ENCODE results near the gene SRRM2.

SRRM2 gene

DNA sequence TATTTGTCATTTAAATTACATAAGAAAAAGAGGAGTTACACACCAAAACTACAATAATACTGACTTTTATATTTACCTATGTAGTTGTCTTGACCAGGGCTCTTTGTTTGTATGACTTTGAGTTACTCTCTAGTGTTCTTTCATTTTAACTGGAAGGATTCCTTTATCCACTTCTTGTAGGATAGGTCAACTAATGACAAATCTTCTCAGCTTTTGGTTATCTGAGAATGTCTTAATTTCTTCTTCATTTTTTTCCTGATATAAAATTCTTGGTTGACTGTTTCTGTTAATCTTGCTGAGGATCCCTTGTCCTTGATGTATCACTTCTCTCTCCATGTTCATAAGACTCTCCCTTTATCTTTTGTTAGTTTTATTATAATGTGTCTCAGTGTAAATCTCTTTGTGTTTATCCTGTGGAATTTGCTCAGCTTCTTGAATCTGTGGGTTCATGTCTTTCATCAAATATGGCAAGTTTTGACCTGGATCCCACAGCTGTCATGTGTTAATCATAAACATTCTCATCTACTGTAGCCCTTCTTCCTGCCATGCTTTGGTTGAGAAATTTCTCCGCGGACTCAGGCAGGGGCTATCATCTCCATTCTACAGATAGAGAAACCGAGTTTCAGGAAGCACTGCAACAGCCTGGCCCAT, 51.2 kb downstream of the SRRM2 start:
- TF ChIP-seq, protein P1, sequence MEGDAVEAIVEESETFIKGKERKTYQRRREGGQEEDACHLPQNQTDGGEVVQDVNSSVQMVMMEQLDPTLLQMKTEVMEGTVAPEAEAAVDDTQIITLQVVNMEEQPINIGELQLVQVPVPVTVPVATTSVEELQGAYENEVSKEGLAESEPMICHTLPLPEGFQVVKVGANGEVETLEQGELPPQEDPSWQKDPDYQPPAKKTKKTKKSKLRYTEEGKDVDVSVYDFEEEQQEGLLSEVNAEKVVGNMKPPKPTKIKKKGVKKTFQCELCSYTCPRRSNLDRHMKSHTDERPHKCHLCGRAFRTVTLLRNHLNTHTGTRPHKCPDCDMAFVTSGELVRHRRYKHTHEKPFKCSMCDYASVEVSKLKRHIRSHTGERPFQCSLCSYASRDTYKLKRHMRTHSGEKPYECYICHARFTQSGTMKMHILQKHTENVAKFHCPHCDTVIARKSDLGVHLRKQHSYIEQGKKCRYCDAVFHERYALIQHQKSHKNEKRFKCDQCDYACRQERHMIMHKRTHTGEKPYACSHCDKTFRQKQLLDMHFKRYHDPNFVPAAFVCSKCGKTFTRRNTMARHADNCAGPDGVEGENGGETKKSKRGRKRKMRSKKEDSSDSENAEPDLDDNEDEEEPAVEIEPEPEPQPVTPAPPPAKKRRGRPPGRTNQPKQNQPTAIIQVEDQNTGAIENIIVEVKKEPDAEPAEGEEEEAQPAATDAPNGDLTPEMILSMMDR (conservative IDR thresholded peaks at IDR 0.05; ENCODE audit: low read length): no peak
- DNase-seq (ENCODE audit: low read depth): no peak
- no peak overlapping the region for H3K4me3 ChIP-seq (ENCODE audit: low read length)

DNA sequence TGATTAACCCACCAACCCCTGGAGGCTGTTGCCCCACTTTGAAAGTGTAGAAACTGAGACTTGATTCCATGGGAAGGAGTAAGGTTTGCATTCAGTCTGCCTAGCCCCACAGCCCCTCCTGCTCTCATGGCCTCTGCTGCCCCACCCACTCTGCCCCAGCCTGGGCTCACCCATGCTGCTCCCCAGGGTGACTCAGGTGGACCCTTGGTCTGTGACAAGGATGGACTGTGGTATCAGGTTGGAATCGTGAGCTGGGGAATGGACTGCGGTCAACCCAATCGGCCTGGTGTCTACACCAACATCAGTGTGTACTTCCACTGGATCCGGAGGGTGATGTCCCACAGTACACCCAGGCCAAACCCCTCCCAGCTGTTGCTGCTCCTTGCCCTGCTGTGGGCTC, 52.3 kb downstream of the SRRM2 start:
- TF ChIP-seq, protein P1 (conservative IDR thresholded peaks at IDR 0.05; ENCODE audit: low read length): no peak
- DNase-seq (ENCODE audit: low read depth): no peak
- no peak overlapping the region for H3K4me3 ChIP-seq (ENCODE audit: low read length)

DNA sequence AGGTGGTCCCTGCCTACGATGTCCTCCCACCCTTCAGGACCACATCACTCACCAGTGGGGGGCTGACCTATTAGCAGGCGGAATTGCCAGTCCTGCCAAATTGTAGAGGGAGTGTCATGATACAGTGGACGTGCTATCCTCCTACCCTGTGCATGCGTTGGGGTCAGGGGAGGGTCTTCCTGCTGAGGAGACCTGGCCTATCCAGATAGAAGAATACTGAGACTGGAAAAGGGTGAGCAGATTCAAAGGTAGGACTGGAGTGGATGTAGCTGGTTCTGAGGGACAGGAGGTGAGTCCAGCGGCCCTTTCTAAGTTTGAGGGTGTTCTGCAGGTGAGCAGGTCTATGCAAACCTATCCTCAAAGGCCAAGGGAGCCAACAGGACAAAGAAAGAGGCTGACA, 53.8 kb downstream of the SRRM2 start:
- TF ChIP-seq, protein P1 (conservative IDR thresholded peaks at IDR 0.05; ENCODE audit: low read length): no peak
- DNase-seq (ENCODE audit: low read depth): no peak
- H3K4me3 ChIP-seq (ENCODE audit: low read length): no peak overlapping the region

DNA sequence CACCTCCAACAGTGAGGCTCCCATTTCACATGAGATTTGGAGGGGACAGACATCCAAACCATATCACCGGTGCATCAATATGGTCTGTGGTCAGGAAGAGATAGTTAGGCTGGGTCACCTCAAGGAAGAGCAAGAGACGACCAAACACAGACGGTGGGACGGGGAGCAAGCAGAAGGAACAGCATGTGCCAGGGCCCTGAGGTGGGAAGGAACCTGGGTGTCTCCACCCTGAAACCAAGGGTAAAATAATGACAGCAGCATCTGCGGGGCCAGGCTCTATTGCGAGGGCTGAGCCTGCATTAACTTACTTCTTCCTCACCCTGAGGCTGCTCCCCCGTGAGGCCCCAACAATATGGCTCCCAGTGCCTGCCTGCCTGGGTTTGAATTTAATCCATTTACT, 55.7 kb downstream of the SRRM2 start:
- no peak for DNase-seq (ENCODE audit: low read depth)
- TF ChIP-seq, protein P1 (conservative IDR thresholded peaks at IDR 0.05; ENCODE audit: low read length): no peak

DNA sequence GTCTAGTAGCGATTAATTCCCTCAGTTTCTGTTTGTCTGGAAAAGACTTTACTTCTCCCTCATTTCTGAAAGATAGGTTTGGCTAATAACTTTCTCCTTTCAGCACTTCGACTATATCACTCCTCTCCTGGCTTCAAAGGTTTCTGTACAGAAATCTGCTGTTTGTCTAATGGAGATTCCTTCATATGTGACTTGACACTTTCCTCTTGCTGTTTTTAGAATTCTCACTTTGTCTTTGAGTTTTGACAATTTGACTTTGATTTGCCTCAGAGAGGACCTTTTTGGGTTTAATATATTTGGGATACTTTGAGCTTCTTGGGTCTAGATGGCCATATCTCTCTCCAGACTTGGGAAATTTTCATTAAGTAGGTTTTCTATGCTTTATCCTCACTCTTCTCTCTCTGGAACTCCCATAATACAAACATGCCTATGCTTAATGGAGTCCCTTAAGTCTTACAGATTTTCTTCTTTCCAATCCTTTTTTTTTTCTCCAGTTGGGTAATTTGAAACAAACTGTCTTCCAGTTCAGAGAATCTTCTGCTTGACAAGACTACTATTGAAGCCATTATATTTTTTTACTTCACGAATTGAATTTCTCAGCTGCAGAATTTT, 56.8 kb downstream of the SRRM2 start:
- no peak overlapping the region for H3K4me3 ChIP-seq (ENCODE audit: low read length)
- TF ChIP-seq, protein P1 (conservative IDR thresholded peaks at IDR 0.05; ENCODE audit: low read length): no peak
- no peak for DNase-seq (ENCODE audit: low read depth)

More for the DNA sequence above, 55.7 kb downstream of the SRRM2 start:
- no peak overlapping the region for H3K4me3 ChIP-seq (ENCODE audit: low read length)

DNA sequence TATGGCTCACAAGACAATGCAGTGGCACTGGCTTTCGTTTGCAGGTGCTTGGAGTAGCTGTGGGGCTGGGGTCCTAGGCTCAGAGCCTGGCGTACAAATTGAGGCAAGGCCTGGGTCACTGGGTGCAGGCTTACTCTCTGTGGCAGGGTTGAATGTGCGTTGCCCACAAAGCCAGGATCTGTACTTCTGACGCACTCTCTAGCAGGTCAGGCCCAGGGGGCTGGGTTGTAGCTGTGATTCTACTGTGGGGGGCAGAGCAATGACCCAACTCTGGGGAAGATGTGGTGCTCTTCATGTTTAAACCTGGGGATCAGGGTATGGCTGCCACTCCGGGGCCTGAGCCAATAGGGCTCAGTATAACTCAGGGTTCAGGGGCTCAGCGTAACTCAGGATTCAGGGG, 58.2 kb downstream of the SRRM2 start:
- TF ChIP-seq, protein P1 (conservative IDR thresholded peaks at IDR 0.05; ENCODE audit: low read length): no peak
- no peak for DNase-seq (ENCODE audit: low read depth)
- H3K4me3 ChIP-seq (ENCODE audit: low read length): no peak overlapping the region

Data from AG10803 (cell line).